WERI-Rb-1 (cell line): Measurements from ENCODE around the gene GPC5.

Experiments used
- DNase-seq: peaks from one replicate; pipeline ENCODE4 v3.0.0-alpha.2; 2020
- H3K27ac ChIP-seq: fragments of 250-450 bp; sonication (Bioruptor Pico); 2 replicates; pipeline ENCODE4 v1.5.1; 2020; ENCODE audit warnings: mild to moderate bottlenecking, moderate library complexity
- H3K27me3 ChIP-seq: fragments of 250-450 bp; sonication (Bioruptor Pico); 2 replicates; pipeline ENCODE4 v1.5.1; 2021; ENCODE audit warnings: mild to moderate bottlenecking, low read depth, moderate library complexity; ENCODE audit not compliant: insufficient read depth, severe bottlenecking
- H3K36me3 ChIP-seq: fragments of 250-450 bp; sonication (Bioruptor Pico); 2 replicates; pipeline ENCODE4 v1.5.1; 2020; ENCODE audit warnings: mild to moderate bottlenecking, moderate library complexity
- H3K4me3 ChIP-seq: 2 replicates; pipeline ENCODE4 v1.5.1; 2011; ENCODE audit warnings: low read depth, mild to moderate bottlenecking, control low read depth, low read length
- H3K9me3 ChIP-seq: fragments of 250-450 bp; sonication (Bioruptor Pico); 2 replicates; pipeline ENCODE4 v1.5.1; 2021; ENCODE audit warnings: mild to moderate bottlenecking, moderate library complexity; ENCODE audit not compliant: severe bottlenecking
- TF ChIP-seq, protein P1 (sequence below): IDR thresholded peaks from 2 replicates; pipeline ENCODE4 v1.5.1; 2011; ENCODE audit warnings: low read depth, mild to moderate bottlenecking, control low read depth, inconsistent platforms, low read length

GPC5 gene

DNA sequence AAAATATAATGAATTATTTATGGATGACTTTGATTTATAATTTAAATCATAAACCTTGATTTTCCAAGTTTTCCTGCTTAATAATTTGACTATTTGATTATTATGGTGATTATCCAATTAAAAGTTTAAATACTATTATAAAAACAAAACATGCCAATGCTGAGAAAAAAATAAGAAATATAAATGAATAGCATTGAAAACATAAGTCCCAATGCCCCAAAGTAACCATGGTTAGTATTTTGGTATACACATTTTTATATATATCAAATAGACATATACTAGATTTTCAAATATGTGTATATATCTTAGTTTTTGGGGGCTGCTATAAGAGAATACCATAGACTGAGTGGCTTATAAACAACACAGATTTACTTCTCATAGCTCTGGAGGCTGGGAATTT is 108.3 kb downstream of the GPC5 start:
- Histone ChIP-seq H3K9me3 (no peaks in the 10 kb centered on the region), H3K36me3 (no peaks in the 10 kb centered on the region), H3K27ac (no peak overlapping the region), H3K27me3 (no peaks in the 10 kb centered on the region), H3K4me3 (no peak overlapping the region)
- TF ChIP-seq, protein P1, sequence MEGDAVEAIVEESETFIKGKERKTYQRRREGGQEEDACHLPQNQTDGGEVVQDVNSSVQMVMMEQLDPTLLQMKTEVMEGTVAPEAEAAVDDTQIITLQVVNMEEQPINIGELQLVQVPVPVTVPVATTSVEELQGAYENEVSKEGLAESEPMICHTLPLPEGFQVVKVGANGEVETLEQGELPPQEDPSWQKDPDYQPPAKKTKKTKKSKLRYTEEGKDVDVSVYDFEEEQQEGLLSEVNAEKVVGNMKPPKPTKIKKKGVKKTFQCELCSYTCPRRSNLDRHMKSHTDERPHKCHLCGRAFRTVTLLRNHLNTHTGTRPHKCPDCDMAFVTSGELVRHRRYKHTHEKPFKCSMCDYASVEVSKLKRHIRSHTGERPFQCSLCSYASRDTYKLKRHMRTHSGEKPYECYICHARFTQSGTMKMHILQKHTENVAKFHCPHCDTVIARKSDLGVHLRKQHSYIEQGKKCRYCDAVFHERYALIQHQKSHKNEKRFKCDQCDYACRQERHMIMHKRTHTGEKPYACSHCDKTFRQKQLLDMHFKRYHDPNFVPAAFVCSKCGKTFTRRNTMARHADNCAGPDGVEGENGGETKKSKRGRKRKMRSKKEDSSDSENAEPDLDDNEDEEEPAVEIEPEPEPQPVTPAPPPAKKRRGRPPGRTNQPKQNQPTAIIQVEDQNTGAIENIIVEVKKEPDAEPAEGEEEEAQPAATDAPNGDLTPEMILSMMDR: no peak
- no peak for DNase-seq

DNA sequence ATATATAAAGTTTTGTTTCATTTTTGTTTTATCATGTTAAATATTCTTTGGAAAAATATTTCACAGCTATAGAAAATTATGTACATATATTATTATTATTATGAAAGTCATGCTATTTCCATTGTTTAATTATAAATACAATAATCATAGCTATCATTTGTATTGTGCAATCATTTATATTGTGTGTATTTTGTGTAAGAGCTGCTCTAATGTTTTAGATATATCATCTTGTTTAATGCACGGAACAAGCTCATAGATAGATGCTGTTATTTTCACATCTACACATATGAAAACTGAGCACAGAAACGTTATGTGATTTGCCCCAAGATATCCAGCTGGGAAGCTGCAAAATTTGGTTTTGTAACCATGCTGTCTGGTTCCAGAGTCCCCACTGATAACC is 111.6 kb downstream of the GPC5 start:
- TF ChIP-seq, protein P1: no peak
- Histone ChIP-seq H3K36me3 (no peaks in the 10 kb centered on the region), H3K4me3 (no peak overlapping the region), H3K9me3 (no peaks in the 10 kb centered on the region), H3K27me3 (no peaks in the 10 kb centered on the region), H3K27ac (no peak overlapping the region)
- no peak for DNase-seq

DNA sequence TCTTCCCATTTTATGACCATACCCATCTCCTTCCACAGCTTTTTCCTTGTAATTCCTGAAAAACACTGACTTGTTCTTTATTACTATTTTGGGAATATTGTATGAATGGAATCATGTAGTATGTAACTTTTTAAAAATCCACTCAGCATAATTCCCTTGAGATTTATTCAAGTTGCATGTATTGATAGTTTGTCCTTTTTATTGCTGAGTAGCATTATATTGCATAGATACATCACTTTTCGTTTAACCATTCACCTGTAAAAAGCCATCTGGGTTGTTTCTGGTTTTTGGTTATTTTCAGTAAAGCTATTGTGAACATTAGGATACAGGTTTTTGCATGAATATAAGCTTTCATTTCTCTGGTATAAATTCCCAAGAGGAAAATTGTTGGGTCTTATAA is 115.4 kb downstream of the GPC5 start:
- Histone ChIP-seq H3K4me3 (no peak overlapping the region), H3K27me3 (no peaks in the 10 kb centered on the region), H3K9me3 (peaks cover 2% of the 10 kb centered on the region), H3K36me3 (no peaks in the 10 kb centered on the region), H3K27ac (no peak overlapping the region)
- TF ChIP-seq, protein P1: no peak
- no peak for DNase-seq

DNA sequence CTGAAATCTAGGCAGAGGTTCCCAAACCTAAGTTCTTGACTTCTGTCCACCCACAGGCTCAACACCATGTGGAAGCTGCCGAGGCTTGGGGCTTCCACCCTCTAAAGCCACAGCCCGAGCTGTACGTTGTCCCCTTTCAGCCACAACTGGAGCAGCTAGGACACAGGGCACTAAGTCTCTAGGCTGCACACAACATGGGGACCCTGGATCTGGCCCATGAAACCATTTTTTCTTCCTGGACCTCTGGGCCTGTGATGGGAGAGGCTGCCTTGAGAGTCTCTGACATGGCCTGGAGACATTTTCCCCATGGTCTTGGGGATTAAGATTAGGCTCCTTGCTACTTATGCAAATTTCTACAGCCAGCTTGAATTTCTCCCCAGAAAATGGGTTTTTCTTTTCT is 118.4 kb downstream of the GPC5 start:
- H3K27ac ChIP-seq: no peak overlapping the region
- H3K4me3 ChIP-seq: no peak overlapping the region
- H3K9me3 ChIP-seq: peaks cover 2% of the 10 kb centered on the region
- no peaks in the 10 kb centered on the region for H3K36me3 ChIP-seq
- no peaks in the 10 kb centered on the region for H3K27me3 ChIP-seq
- no peak for DNase-seq
- TF ChIP-seq, protein P1: no peak

DNA sequence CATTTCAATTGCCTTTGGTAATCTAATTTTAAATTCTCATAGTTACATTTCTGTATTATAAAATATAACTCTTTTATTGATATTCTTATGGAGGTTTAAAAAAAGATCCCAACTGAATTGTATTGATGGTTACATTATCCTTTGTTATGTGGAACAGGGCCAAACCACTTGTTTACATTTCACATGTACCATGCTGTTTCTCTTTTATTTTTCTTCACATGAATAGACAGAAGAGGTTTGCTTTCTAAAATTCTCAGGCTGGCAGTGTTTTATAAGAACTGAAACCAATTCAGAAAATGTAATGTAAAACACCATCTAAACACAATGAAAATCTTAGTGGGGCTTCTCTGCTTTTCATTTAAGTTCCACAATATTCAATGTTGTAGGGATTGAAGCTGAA is 122.5 kb downstream of the GPC5 start:
- H3K9me3 ChIP-seq: peaks cover 2% of the 10 kb centered on the region
- no peaks in the 10 kb centered on the region for H3K36me3 ChIP-seq
- TF ChIP-seq, protein P1: no peak
- H3K4me3 ChIP-seq: no peak overlapping the region
- no peak for DNase-seq
- H3K27me3 ChIP-seq: no peaks in the 10 kb centered on the region
- no peak overlapping the region for H3K27ac ChIP-seq

DNA sequence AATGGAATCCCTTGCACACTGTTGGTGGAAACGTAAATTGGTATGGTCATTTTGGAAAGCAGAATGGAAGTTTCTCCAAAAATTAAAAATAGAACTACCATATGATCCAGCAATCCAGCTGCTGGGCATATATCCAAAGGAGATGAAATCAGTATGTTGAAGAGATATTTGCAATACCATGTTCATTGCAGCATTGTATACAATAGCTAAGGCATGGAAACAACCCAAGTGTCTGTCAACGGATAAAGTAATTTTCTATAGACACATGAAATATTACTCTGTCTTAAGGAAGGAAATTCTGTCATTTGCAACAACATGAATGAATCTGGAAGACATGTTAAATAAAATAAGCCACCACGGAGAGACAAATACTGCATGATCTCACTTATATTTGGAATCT is 124.7 kb downstream of the GPC5 start:
- no peak for DNase-seq
- Histone ChIP-seq H3K36me3 (no peaks in the 10 kb centered on the region), H3K9me3 (no peaks in the 10 kb centered on the region), H3K27me3 (no peaks in the 10 kb centered on the region), H3K27ac (no peak overlapping the region), H3K4me3 (no peak overlapping the region)
- TF ChIP-seq, protein P1: no peak
